ENCODE results near the gene MAP2K6.

Gene MAP2K6

DNA sequence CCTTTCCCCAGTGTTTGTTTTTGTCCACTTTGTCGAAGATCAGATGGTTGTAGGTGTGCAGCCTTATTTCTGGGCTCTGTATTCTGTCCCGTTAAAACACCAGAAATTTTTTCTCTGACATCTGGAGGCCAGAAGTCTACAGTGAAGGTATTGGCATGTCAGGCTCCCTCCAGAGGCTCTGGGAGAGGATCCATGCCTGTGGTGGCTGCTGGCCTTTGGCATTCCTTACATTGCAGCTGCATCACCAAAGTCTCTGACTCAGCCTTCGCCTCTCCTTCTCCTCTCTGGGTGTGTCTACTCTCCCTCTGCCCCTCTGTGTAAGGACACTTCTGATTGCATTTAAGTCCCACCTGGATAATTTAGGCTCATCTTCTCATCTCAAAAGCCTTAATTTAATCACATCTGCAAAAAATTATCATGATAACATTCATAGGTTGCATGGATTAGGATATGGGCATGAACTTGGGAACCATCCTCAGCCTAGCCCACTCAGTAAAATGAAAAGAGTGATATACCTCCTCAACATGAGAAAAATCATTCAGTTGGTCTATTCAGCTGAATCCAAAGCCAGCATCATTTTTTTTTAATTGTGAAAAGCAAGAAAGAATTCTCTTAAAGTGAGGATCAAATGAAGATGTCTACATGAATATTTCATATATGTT is 78.0 kb downstream of the MAP2K6 start:
- no peak for DNase-seq (ENCODE audit: low read depth)

DNA sequence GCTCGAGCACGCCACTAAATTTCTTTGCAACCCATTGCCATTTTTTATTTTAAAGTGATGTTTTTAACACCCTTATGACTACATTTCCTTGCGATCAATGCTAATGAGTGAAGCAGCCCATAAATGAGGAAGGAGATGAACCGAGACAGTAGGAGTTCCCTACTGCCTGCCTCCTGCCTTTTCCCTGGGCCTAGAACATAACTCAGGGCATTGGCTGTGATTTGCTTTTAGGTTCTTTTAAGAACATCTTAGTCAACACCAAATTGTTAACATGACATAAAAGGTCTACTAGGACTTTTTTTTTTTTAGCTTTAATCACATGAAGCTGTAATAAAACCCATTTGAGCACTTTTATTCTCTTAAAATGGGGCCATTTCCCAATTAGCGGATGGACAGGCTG is 81.3 kb downstream of the MAP2K6 start:
- no peak for DNase-seq (ENCODE audit: low read depth)

DNA sequence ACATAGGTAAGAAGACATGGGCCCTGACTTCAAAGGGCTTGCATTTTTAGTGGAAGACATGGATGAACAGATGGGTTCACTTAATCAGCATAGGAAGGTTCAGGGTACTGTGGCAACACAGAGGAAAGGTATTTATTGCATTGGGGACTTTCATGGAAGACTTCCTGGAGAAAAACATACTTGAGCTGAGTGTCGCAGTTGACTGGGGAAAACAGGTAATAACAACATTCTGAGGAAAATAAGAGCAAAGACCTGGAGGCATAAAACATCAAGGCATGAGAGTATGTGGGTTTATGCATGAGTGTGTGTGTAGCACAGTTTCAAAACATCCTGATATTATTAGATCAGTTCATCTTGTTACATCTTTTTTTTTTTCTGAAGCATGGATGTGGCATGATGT is 82.7 kb downstream of the MAP2K6 start:
- DNase-seq (ENCODE audit: low read depth) = no peak

GRCh38 chr17:69499318-69499717 is 84.8 kb downstream of the MAP2K6 start:
- DNase-seq (ENCODE audit: low read depth) = no peak

DNA sequence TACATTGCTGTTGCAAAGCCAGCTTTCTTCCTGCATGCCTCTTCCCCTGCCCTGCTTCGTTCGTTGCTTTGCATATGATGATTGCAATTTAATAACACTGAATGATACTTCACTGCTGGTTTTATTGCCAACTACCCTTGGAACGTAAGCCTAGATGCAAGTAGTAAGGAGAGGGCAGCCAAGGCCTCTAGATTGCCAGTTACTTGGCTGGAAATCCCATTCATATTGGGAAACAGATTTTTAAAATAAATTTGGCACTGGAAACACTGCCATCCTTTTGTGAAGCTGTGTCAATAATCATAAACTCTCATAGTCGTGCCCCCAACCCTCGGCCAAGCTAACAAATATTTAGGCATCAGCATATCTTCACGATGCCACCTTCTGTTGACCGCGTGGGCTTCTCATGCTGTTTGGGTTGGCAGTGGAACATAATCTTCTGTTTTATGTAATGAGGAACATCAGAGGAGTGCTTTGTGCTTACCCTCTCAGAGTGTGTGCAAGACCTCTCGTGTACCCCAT is 86.5 kb downstream of the MAP2K6 start:
- DNase-seq (ENCODE audit: low read depth) = no peak

DNA sequence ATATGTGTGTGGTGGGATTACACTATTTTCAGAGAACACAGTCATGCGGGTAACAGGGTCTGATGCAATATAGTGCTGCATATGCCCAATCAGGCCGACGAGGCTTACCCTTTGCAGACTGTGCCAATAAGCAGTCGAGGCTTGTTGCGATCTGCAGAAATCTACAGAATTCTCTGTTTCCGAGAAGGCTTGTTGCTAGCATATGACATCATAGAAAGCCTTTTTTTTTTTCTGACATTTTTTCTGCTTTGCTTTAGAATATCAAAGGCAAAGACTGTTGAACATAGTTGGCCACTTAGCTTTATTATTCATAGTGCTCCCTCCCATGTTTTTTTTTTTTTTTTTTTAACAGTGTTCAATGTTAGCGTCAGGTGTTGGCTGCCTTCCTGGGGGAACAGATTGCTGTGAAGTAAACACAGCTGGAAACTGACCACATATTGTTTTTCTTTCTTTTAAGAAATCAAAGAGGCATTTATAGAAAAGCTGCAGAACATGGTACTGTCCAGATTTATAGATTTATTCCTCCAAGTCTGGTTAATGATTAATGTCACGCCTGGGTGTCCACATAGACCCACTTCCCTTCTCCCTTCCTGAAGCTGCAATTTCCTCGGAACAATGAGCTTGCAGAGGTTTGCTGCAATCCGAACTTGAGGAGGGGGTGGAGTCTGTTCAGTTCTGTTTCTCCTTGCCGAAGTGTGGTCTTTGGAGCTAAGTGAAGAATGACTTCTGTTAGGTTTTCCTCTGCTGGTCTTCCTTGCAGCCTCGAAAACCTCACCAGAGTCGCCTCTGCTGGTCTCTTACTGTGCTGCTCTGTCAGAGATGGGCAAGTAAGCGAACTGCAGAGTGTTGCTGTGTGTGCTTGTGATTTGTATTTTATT is 87.3 kb downstream of the MAP2K6 start:
- DNase-seq (ENCODE audit: low read depth) = no peak

- no peak for DNase-seq (ENCODE audit: low read depth)
These were observed 89.2 kb downstream of the MAP2K6 start for GRCh38 chr17:69503711-69504110.

DNA sequence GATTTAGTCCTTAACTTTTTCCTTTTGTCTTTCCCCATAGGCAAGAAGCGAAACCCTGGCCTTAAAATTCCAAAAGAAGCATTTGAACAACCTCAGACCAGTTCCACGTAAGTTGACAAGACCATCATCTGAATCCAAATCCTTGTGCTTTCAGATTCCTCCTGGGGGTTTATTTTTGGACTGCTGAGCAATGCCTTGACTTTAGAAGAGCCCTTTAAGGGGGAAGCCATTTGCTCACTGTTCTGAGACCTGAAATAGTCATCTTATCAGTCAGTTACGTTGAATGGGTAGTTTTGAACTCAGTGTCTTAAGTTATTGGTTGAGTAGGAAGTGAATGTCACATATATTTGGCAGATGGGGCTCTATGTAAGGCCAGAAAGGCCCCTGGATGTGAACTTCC is 91.2 kb downstream of the MAP2K6 start:
- no peak for DNase-seq (ENCODE audit: low read depth)

DNA sequence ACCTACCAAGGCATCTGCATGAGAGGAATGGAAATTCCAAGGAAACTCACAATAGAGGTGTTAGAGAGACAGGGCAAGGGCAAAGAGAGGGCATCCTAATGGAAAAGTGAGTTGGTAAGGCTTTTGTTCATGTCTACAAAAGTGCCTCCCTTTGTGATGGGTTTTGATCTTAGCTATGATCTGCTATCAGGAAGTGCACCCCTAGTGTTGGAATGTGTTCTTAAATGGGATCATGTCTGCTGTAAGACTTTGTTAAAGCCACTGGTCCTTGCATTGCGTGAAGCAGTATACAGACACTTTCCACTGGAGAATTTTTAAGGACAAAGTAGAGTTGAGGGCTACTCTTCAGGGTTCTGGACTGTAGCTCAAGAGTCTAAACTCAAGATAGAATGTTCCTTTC is 92.0 kb downstream of the MAP2K6 start:
- DNase-seq (ENCODE audit: low read depth) = no peak

DNA sequence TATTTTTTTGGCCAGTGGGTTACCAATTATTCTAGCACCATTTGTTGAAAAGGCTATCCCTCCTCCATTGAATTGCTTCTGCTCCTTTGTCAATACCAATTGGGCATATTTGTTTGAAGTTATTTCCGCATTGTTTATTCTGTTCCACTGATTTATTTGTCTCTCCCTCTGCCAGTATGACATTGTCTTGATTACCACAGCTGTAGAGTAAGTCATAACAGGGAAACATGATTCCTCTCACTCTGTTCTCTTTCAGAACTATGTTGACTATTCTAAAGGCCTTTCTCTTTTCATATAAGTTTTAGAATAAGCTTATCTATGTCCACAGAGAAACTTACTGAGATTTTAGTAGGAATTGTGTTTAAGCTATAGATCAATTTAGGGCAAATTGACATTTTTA is 94.3 kb downstream of the MAP2K6 start:
- DNase-seq (ENCODE audit: low read depth) = no peak

DNA sequence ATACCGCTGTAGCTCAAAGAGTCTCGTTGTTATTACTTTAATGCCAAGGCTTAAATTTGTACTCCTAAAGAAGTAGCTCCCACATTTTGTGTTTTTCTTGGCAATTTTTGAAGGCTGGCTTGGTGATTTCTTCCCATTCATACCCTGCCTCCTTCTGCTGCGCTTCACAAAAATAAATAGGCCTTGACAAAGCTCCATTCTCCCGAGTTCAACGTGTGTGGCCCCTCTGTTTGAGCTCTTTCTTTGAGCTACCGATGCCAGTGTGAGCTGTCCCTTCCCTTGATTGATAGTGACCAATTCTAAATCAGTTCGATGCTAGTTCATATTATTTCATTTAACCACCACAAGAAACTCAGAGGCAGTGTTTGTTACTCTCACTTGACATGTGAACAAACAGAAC is 96.8 kb downstream of the MAP2K6 start:
- DNase-seq (ENCODE audit: low read depth) = no peak

DNA sequence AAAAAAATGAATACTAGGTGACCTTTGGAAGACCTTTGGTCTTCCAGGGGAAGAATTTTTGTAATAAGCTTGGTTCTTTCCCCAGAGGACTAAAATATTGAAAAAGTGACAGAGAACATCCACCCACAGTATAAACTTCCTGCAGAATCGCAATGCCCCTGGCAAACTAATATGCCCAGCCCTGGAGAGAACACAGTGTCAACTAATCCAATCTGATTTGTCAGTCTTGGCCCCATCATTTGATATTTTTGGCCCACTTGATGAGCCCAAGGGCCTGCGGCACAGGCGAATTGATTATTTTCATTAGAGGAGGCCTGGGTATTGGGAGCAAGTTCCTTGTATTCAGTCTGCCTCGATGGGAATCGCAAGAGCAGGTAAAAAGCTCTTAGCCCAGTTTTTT is 98.4 kb downstream of the MAP2K6 start:
- no peak for DNase-seq (ENCODE audit: low read depth)

- DNase-seq (ENCODE audit: low read depth) = no peak
These were observed 101.7 kb downstream of the MAP2K6 start for GRCh38 chr17:69516225-69516624.

DNA sequence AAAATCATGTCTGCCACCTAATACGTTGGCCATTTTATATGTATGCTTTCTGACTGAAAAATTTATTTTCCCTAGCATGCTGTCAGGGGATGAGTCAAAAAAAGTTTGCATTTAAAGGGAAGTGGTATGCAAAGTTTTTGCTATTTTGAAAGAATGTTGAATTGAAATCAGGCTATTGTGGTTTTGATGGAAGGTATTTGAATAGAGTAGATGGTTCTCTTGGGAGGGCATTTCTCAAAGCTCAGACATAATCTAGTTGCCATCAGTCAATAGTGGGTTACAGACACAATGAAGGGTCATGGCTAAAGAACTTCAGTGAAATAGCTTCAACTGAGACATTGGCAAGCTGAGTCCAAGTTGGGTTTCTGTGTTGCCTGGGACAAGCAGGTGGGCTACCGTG is 102.4 kb downstream of the MAP2K6 start:
- no peak for DNase-seq (ENCODE audit: low read depth)

DNA sequence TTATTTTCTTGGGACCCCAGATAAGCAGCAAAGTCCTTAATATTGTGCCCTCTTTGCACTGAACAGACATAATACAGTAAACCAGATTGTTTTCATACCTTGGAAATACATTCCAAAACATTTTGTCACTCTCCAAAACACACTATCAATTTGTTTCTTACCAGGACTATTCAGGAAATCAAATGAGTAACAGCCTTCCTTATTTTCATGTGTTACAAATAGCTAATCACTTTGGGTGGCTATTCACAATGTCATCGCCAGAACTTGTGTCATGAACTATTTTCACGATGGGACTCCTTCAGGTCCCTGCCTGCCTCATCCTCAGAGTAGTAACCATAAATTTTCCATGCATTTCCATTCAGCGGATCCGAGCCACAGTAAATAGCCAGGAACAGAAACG is 104.5 kb downstream of the MAP2K6 start:
- DNase-seq (ENCODE audit: low read depth) = no peak

- no peak for DNase-seq (ENCODE audit: low read depth)
These were observed 108.9 kb downstream of the MAP2K6 start for GRCh38 chr17:69523244-69523861.

GRCh38 chr17:69524854-69525253 is 110.4 kb downstream of the MAP2K6 start:
- no peak for DNase-seq (ENCODE audit: low read depth)

- no peak for DNase-seq (ENCODE audit: low read depth)
These were observed 111.7 kb downstream of the MAP2K6 start for GRCh38 chr17:69525920-69526841.

GRCh38 chr17:69528035-69528434 is 113.5 kb downstream of the MAP2K6 start:
- no peak for DNase-seq (ENCODE audit: low read depth)

DNA sequence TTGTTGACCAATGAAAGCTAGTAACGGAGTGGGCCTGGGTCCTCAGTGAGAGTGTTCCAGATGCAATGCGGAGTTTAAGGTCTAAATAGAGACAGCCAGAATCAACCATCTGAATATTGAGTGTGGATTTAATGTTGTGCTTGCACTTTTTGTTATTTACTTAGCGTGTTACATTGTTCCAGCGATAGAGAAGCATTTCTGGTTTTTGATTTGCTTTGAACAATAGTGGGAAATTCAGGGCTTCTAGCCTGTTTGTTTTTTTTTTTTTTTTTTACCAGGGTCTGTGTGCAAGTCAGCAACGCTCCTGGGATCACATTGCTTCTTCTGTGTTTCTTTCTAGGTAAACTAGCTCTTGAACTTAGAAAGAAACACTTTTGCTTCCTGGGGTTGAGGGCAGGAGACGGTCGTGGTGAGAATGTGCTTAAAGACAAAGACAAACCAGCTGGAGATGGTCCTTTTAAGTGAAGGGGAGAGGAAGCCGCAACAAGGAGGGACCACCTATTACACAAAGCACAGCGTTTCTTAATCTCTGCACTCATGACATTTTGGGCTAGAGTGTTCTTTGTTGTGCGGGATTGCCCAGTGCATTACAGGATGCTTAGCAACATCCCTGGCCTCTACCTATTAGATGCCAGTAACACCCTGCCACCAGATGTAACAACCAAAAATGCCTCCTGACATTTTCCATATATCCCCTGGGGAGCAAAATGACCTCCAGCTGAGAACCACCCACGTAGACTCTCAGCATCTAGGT is 119.2 kb downstream of the MAP2K6 start:
- no peak for DNase-seq (ENCODE audit: low read depth)

DNA sequence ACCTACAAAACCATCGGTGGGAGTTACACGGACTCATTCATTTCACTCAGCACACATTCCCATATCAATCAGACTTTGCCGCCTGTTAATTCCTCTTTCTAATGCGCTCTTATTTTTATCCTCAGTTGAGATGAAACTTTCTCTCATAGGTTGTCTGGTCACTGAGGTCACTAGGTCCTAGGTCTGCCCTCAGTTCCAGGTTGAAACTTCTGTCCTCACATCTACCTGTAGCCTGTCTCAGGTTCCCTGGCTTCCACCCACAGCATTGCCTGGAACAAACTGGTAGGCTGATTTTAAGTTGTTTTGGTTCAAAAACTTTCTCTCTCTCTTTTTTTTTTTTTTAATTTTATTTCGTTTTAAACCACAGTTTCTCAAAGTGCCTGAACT is 119.7 kb downstream of the MAP2K6 start:
- DNase-seq (ENCODE audit: low read depth) = no peak

Data from stimulated activated CD8-positive, alpha-beta memory T cell treated with anti-CD3 and anti-CD28 coated beads, Interleukin-7, amount 100 ng/mL, for 24 hours (primary cell).